Esophagus (tissue), 2 donors: ENCODE measurements around the gene ZRANB1. TPM values are rescaled to one million over a fixed set of nuclear protein-coding genes. Genes with fewer than 3 reads are reported as not detected.

ENCODE experiments used
- H3K27ac ChIP-seq, 2 donors: one replicate each; pipeline ENCODE4 v1.5.1; 2013; ENCODE audit warnings: low read depth in 2 of 2, mild to moderate bottlenecking in 2 of 2, inconsistent platforms in 1 of 2, low read length in 1 of 2, moderate library complexity in 1 of 2
- H3K27me3 ChIP-seq, 2 donors: one replicate each; pipeline ENCODE4 v1.6.1; 2013; ENCODE audit warnings: low read length in 2 of 2, control low read depth in 1 of 2, mild to moderate bottlenecking in 1 of 2; ENCODE audit not compliant: insufficient read depth in 2 of 2, control insufficient read depth in 1 of 2
- H3K36me3 ChIP-seq, 2 donors: one replicate each; pipeline ENCODE4 v1.6.1; 2013; ENCODE audit warnings: low read length in 1 of 2; ENCODE audit not compliant: control insufficient read depth in 2 of 2, insufficient read depth in 2 of 2
- H3K4me1 ChIP-seq, 2 donors: one replicate each; pipeline ENCODE4 v1.6.1; 2013; ENCODE audit warnings: low read length in 1 of 2; ENCODE audit not compliant: control insufficient read depth in 2 of 2, insufficient read depth in 2 of 2
- H3K4me3 ChIP-seq, 2 donors: one replicate each; pipeline ENCODE4 v1.5.1; 2013; ENCODE audit warnings: low read length in 2 of 2, mild to moderate bottlenecking in 2 of 2, low read depth in 1 of 2, moderate library complexity in 1 of 2
- H3K9me3 ChIP-seq, 2 donors: one replicate each; pipeline ENCODE4 v1.6.1; 2013; ENCODE audit warnings: mild to moderate bottlenecking in 2 of 2, low read depth in 1 of 2, low read length in 1 of 2, moderate library complexity in 1 of 2; ENCODE audit not compliant: control insufficient read depth in 2 of 2, insufficient read depth in 1 of 2
- WGBS, 2 donors: extraction: QIAGEN DNeasy Blood & Tissue Kit; methylation state at CpG; one replicate each; pipeline ENCODE4 v1.1.7; 2013; 5-methylcytosine and 5-hydroxymethylcytosine counted together
- polyA plus RNA-seq, 2 donors: library from polyadenylated mRNA; stranded (reverse); fragments of 200-250 nt; gene quantifications; one replicate each; pipeline ENCODE4 v1.2.3, GENCODE V29; 2013
- donor health status: healthy with polysubstance abuse.
- donor health status: Bipolar disorder and iron deficiency.

ZRANB1 gene
- polyA plus RNA-seq, 2 donors = 9.3 to 10.4 TPM

DNA sequence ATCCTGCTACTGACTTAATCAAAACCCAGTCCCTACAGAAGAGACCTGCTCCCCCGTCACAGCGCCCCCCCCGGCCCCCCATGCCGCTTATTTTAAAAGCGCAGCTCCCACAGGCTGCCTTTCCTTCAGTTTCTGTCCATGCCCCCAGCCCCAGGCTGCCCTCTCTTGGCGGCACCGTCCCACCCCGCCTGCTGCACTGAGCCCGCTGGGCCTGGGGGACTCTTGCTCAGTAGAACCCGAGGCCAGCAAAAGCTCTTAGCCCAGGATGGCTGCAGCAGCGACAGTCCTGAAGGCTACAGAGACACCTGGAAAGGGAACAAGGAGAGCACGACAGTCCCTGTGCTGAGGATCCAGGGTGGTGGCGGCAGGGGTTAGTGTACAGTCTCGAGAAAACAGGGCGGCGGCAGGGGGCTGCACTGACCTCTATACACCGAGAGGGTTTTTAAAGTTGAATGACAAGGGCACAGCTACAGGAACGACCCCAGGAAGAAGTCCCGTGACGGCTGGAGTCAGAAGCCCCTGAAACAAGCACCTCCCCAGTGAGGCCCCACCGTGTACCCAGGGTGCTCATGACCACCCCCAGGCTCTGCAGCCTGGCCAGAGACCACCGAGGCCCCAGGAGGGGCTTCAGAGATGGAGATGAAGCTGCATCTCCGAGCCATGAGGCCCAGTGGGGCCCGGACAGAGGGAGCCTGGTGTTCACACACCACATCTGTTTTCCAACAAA, 54.4 kb downstream of the ZRANB1 start:
- Histone ChIP-seq H3K4me3 (no peak overlapping the region), H3K9me3 (no peaks in the 10 kb centered on the region), H3K36me3 (peaks cover 7 to 67% of the 10 kb centered on the region in 2 donors), H3K4me1 (peaks cover 0 to 9% of the 10 kb centered on the region in 2 donors), H3K27me3 (no peaks in the 10 kb centered on the region), H3K27ac (no peak overlapping the region)
- WGBS, 2 donors = 87 to 89% methylated on average over 24 of the region's 24 CpGs

DNA sequence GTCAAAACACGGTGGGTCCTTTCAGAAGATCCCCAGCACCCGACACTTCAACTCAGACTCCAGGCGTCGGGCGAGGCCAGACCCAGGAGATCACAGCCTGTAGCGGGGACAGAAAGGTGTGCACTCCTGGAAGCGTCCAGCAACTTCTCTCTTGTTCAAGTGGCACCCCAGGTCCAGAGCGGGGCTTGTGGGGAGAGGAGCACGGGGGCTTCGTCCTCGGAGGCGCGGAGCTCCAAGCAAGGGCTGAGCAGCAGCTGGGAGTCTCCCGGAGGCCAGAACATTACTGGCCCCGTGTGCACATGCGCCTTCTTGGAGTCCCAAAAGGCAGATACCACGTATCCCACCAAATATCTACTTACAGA, 54.9 kb downstream of the ZRANB1 start:
- WGBS, 2 donors = 90 to 91% methylated on average over 17 of the region's 17 CpGs
- H3K27ac ChIP-seq = no peak overlapping the region
- no peaks in the 10 kb centered on the region for H3K27me3 ChIP-seq
- no peak overlapping the region for H3K4me3 ChIP-seq
- peaks cover 0 to 12% of the 10 kb centered on the region in 2 donors for H3K4me1 ChIP-seq
- H3K9me3 ChIP-seq = no peaks in the 10 kb centered on the region
- H3K36me3 ChIP-seq = peaks cover 7 to 67% of the 10 kb centered on the region in 2 donors

DNA sequence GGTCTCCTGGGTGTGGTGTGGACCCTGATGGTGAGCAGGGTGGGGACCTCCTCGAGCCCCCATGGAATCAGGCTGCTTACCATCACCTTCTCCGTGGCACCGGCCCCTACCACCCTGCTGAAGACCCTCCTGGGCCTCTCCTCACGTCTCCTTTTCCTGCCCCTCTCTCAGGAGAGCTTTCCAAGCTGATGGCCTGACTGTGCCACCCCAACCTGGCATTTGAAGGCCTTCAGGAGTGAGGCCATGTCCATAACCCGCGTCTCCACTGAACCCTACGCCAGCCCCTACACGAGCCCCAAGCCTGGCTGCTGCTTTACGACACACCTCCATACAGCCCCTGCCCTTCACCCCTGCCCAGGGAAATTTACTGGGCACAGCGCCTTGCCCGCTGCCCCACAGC, 55.4 kb downstream of the ZRANB1 start:
- no peak overlapping the region for H3K4me3 ChIP-seq
- H3K4me1 ChIP-seq = peaks cover 0 to 15% of the 10 kb centered on the region in 2 donors
- no peaks in the 10 kb centered on the region for H3K27me3 ChIP-seq
- WGBS, 2 donors = 91 to 93% methylated on average over 11 of the region's 11 CpGs
- peaks cover 7 to 71% of the 10 kb centered on the region in 2 donors for H3K36me3 ChIP-seq
- H3K9me3 ChIP-seq = no peaks in the 10 kb centered on the region
- H3K27ac ChIP-seq = no peak overlapping the region

DNA sequence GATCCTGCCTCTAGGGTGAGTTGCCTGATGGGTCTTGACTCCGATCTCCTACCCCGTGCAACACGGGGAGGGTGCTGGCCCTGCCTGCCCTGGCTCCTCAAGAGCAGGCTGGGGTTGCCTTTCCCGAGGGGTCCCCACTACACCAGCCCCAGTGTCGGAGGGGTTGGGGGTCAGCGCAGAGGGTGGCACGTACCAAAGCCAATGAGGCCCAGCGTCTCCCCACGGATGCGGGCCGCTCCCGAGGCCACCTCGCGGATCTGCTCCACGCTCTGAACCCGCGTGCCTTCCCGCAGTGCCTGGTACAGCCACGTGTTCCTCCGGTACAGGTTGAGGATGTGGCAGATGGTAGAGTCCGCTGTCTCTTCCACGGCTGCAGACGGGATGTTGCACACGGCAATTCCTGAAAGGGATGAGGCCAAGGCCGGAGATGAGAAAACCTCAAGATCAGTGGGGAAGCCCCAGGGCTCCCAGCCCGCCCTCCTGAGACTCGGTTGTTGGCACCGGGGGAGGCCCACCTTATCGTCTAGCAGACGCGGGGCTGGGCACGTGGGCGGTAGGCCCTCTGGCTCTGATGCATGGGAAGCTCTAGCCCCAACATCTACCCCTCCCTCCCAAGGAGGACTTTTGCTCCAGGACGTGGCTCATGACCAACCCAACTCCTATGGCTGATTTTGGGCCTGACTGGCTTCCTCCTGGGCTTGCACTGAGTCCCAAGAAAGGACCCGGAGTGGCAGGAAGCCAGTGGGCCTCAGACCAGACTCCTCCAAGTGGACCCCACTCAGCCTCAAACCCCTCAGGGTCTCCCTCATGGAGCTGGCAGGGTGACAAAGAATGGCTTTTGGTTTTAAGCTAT, 56.1 kb downstream of the ZRANB1 start:
- no peak overlapping the region for H3K4me3 ChIP-seq
- no peaks in the 10 kb centered on the region for H3K9me3 ChIP-seq
- peaks cover 0 to 17% of the 10 kb centered on the region in 2 donors for H3K4me1 ChIP-seq
- H3K36me3 ChIP-seq = peaks cover 7 to 77% of the 10 kb centered on the region in 2 donors
- H3K27ac ChIP-seq = no peak overlapping the region
- WGBS, 2 donors = 83 to 86% methylated on average over 35 of the region's 35 CpGs
- H3K27me3 ChIP-seq = no peaks in the 10 kb centered on the region

DNA sequence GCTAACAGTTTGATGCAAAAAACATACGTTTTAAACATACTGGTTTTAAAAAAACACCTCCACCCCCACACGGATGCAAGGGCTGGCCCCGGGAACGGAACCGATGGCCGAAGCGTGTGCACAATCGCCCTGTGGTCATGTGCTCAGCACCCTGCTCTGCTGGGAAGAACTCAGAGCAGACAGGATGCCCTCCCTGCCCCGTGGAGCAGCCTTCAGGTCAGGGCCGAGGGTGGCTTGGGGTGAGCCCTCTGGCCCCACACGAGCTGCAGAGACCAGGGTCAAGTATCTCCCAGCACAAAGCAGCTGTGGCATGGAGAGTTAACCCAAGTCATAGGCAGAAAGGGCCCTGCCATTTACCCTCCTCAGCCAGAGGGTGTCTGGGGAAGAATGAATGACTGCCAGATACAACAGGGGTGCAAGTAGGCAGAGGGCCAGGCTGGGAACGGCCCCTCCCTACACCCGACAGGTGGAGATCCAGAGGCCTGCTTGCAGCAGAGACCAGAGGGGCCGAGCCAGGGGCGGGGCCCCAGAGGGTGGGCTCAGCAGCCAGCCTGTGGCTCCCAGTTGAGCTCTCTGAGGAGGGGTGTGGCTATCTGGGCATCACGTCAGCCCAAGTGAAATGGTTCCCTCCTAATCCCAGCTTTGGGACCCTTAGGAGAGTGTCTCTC, 56.8 kb downstream of the ZRANB1 start:
- H3K4me1 ChIP-seq = peaks cover 0 to 17% of the 10 kb centered on the region in 2 donors
- 81 to 85% methylated on average over 16 of the region's 16 CpGs for WGBS, 2 donors
- H3K27ac ChIP-seq = no peak overlapping the region
- H3K36me3 ChIP-seq = peaks cover 7 to 76% of the 10 kb centered on the region in 2 donors
- H3K27me3 ChIP-seq = no peaks in the 10 kb centered on the region
- H3K4me3 ChIP-seq = no peak overlapping the region
- H3K9me3 ChIP-seq = no peaks in the 10 kb centered on the region

- peak overlapping the region in 1 of 2 donors; percentile 34 for H3K27ac ChIP-seq
- H3K36me3 ChIP-seq = peaks cover 3 to 72% of the 10 kb centered on the region in 2 donors
- 64 to 71% methylated on average over 28 to 29 of the region's 29 CpGs for WGBS, 2 donors
- H3K9me3 ChIP-seq = no peaks in the 10 kb centered on the region
- no peak overlapping the region for H3K4me3 ChIP-seq
- no peaks in the 10 kb centered on the region for H3K27me3 ChIP-seq
- peaks cover 0 to 17% of the 10 kb centered on the region in 2 donors for H3K4me1 ChIP-seq
Measured at GRCh38 chr10:124999433-125000365, 57.8 kb downstream of the ZRANB1 start.

- Histone ChIP-seq H3K9me3 (no peaks in the 10 kb centered on the region), H3K27ac (peak overlapping the region in 1 of 2 donors; percentile 34), H3K27me3 (no peaks in the 10 kb centered on the region), H3K4me1 (peaks cover 0 to 17% of the 10 kb centered on the region in 2 donors), H3K36me3 (peaks cover 3 to 66% of the 10 kb centered on the region in 2 donors), H3K4me3 (no peak overlapping the region)
- 66% methylated on average over 35 of the region's 35 CpGs for WGBS, 2 donors
Measured at GRCh38 chr10:125000366-125001312, 58.7 kb downstream of the ZRANB1 start.

DNA sequence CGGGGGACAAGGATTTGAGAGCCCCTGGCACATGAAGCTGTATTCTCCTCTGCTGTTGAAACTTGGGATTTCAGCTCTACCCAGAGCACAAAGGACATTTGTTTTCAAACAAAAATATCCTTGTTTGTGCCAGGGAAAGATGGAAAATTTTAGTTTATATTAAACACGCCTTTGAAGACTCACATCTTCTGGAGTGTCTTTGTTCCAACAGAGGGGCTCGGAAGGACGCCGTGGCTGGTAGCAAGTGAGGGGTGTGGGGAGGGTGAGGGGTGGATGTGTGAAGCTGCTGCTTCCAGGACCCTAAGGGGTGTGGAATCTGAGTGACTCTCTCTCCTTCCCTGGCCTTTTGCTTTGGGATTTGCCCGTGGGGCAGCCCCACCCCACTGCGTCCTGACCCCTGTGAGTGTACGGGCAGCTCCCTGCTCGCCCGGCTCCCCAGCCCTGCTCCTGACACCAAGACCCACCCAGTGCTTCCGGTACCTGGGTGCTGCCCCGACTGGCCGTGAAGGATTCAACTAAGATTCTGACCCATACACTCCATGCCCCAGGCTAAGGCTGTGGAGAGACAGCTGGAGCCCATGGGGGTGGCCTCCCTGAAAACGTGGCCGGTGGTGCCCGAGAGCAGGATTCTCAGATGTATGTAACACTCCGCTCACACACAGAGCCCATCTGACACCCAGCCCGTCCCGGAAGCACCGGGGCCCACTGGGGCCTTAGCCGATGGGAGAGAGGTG, 59.6 kb downstream of the ZRANB1 start:
- Histone ChIP-seq H3K4me3 (no peak overlapping the region), H3K4me1 (peaks cover 0 to 17% of the 10 kb centered on the region in 2 donors), H3K27me3 (no peaks in the 10 kb centered on the region), H3K9me3 (no peaks in the 10 kb centered on the region), H3K27ac (peak overlapping the region in 1 of 2 donors; percentile 20), H3K36me3 (peaks cover 3 to 62% of the 10 kb centered on the region in 2 donors)
- 65 to 70% methylated on average over 19 to 21 of the region's 21 CpGs for WGBS, 2 donors
